ENCODE data around the gene LZTR1.

The LZTR1 gene

DNA sequence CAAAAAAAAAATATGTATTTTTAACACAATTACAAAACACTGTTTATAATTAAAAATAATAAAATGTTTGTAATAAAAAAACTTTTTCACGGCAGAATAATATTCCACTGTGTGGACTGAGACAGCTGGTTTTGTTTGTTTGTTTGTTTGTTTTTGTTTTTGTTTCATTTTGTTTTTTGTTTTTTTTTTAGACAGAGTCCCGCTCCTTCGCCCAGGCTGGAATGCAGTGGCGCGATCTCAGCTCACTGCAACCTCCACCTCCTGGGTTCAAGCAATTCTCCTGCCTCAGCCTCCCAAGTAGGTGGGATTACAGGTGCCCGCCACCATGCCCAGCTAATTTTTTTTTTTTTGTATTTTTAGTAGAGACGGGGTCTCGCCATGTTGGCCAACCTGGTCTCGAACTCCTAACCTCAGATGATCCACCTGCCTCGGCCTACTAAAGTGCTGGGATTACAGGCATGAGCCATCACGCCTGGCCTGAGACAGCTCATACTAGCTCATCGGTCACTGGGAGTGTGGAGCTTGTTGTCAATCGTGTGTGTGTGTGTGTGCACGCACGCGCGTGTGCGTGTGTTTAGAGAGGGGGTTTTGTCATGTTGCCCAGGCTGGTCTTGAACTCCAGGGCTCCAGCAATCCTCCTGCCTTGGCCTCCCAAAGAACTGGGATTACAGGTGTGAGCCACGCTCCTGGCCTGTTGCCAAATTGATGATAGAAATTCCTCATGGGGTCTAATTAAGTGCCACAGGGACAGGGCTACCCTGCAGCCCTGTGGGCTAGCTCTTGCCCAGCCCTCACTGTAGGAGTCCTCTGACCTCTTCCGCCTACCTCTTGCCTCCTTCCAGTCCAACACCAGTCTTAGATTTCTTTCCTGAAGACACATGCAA, 22.3 kb upstream of the LZTR1 start:
- TF ChIP-seq POU2F2 (IDR thresholded peaks at IDR 0.05; ENCODE audit: low read depth, low read length) (no peak), SPI1 (IDR thresholded peaks at IDR 0.05; ENCODE audit: low read depth, low read length) (no peak), PAX5 (IDR thresholded peaks at IDR 0.05; ENCODE audit: insufficient read depth, low read length, severe bottlenecking) (no peak), TAF1 (IDR thresholded peaks at IDR 0.05; ENCODE audit: low read depth, low read length) (no peak), POLR2A (IDR thresholded peaks at IDR 0.05; ENCODE audit: low read depth, low read length) (no peak), POLR2AphosphoS5 (IDR thresholded peaks at IDR 0.05; ENCODE audit: low read depth, low read length) (no peak)
- DNase-seq (ENCODE audit: insufficient read length, low spot score) (no peak), FAIRE-seq (no peak)

DNA sequence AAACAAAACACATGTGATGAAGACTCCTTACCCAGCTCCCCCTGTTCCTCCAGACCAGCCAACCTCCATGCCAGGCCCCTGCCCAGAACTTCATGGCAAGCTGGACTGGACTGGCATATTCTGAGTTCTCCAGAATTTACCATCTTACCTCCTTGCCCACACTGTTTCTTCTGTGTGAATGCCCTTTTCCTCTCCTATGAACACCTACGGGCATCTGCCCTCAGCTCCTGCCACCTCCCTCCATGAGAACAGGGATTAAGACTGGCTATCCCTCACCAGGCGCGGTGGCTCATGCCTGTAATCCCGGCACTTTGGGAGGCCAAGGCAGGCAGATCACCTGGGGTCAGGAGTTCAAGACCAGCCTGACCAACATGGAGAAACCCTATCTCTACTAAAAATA, 21.5 kb upstream of the LZTR1 start:
- FAIRE-seq (no peak), DNase-seq (ENCODE audit: insufficient read length, low spot score) (no peak)
- no peak for TF ChIP-seq POU2F2 (IDR thresholded peaks at IDR 0.05; ENCODE audit: low read depth, low read length)
- TF ChIP-seq POLR2A (IDR thresholded peaks at IDR 0.05; ENCODE audit: low read depth, low read length), result no peak
- TF ChIP-seq SPI1 (IDR thresholded peaks at IDR 0.05; ENCODE audit: low read depth, low read length), result no peak
- TF ChIP-seq PAX5 (IDR thresholded peaks at IDR 0.05; ENCODE audit: insufficient read depth, low read length, severe bottlenecking), result no peak
- no peak for TF ChIP-seq TAF1 (IDR thresholded peaks at IDR 0.05; ENCODE audit: low read depth, low read length)
- no peak for TF ChIP-seq POLR2AphosphoS5 (IDR thresholded peaks at IDR 0.05; ENCODE audit: low read depth, low read length)

DNA sequence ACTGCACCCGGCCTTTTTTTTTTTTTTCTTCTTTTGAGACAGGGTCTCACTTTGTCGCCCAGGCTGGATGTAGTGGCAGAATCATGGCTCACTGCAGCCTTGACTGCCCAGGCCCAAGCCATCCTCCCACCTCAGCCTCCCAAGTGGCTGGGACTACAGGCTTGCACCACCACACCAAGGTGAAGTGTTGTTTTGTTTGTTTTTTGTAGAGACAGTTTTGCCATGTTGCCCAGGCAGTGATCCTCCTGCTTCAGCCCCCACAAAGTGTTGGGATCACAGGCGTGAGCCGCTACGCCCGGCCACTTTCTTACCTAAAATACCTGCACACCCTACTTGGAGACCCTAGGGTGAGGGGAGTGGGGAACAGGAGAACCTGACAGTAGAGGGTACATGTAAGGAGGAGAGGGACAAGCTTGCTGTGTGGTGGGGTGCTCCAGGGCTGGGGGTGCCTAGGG, 19.6 kb upstream of the LZTR1 start:
- FAIRE-seq, result no peak
- no peak for TF ChIP-seq POU2F2 (IDR thresholded peaks at IDR 0.05; ENCODE audit: low read depth, low read length)
- no peak for TF ChIP-seq POLR2A (IDR thresholded peaks at IDR 0.05; ENCODE audit: low read depth, low read length)
- TF ChIP-seq TAF1 (IDR thresholded peaks at IDR 0.05; ENCODE audit: low read depth, low read length), result no peak
- DNase-seq (ENCODE audit: insufficient read length, low spot score), result no peak

DNA sequence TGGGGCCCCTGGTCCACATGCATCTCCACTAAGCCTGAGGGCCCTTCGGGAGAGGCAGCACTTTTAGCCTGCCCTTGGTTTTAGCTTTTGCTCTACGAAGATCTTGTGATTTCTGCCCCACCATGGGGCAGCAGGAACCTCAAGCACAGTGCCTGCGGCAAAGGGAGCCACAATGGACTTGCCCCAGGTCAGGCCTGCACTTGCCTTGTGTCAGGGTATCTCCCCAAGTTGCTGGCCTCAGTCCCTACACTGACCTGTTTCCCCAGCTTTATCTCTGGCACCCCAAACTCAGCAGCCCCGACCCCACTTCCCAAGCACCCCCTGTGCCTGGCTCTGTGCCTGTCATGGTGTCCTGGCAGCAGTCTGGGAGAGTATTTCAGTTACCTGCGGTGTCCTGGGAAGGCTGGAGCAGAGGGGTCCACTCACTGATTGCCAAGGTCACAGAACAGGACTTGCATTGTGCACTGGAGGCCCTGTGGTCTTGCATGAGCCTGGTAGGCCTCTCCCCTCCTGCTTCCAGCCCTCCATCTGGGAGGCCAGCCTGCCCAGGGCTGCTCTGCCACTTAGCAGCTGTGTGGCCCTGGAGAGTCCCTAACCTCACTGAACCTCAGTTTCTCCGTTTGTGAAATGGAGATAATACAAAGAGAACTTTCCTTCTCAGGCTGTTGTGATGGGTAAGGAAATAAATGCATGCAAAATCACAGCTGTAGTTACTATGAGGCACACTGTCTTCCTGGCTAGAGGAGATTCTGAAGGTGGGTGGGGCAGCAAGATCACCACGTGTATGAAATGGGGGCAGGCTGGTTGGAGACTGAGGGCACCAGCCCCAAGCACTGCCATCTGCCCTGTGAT, 18.7 kb upstream of the LZTR1 start:
- DNase-seq (ENCODE audit: insufficient read length, low spot score) (no peak), FAIRE-seq (no peak)

DNA sequence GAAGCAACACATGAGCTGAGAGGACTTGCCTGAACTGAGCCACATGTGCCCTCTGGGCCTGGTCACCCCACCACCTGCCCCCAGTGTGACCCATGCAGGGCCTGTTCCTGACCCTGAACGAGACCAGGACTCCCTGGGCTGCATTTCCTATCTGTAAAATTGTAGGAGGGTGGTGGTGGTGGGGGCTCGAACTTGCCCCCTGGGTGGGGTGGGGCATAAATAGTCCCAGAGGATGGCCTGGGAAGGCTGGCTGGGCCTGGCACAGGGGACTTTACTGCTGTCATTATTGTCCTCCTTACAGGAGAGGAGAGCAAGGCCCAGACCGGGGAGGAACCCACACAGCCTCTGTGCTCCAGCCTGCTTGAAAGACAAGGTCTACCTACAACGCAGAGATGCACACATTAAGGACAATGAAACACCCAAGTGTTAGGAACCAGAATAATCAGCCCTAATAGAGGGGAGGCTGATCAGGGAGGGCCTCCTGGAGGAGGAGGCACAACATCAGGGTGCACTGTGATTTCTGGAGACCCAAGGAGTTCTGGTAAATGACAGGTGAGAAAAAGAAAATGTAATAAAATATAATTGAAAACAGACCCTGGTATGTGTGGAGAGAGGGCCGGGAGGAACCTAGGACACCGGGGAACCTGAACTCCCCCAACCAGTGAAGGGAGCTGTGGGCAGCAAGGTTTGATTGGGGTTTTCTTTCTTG, 17.9 kb upstream of the LZTR1 start:
- FAIRE-seq (no peak), DNase-seq (ENCODE audit: insufficient read length, low spot score) (no peak)
- TF ChIP-seq POLR2A (IDR thresholded peaks at IDR 0.05; ENCODE audit: low read depth, low read length), result no peak
- TF ChIP-seq PAX5 (IDR thresholded peaks at IDR 0.05; ENCODE audit: insufficient read depth, low read length, severe bottlenecking), result no peak
- TF ChIP-seq POU2F2 (IDR thresholded peaks at IDR 0.05; ENCODE audit: low read depth, low read length), result no peak
- no peak for TF ChIP-seq TAF1 (IDR thresholded peaks at IDR 0.05; ENCODE audit: low read depth, low read length)
- no peak for TF ChIP-seq SPI1 (IDR thresholded peaks at IDR 0.05; ENCODE audit: low read depth, low read length)
- no peak for TF ChIP-seq POLR2AphosphoS5 (IDR thresholded peaks at IDR 0.05; ENCODE audit: low read depth, low read length)

More for the DNA sequence above, 18.7 kb upstream of the LZTR1 start:
- no peak for TF ChIP-seq POU2F2 (IDR thresholded peaks at IDR 0.05; ENCODE audit: low read depth, low read length)
- TF ChIP-seq TAF1 (IDR thresholded peaks at IDR 0.05; ENCODE audit: low read depth, low read length), result no peak
- TF ChIP-seq PAX5 (IDR thresholded peaks at IDR 0.05; ENCODE audit: insufficient read depth, low read length, severe bottlenecking), result no peak
- TF ChIP-seq POLR2A (IDR thresholded peaks at IDR 0.05; ENCODE audit: low read depth, low read length), result no peak
- TF ChIP-seq POLR2AphosphoS5 (IDR thresholded peaks at IDR 0.05; ENCODE audit: low read depth, low read length), result no peak
- no peak for TF ChIP-seq SPI1 (IDR thresholded peaks at IDR 0.05; ENCODE audit: low read depth, low read length)

DNA sequence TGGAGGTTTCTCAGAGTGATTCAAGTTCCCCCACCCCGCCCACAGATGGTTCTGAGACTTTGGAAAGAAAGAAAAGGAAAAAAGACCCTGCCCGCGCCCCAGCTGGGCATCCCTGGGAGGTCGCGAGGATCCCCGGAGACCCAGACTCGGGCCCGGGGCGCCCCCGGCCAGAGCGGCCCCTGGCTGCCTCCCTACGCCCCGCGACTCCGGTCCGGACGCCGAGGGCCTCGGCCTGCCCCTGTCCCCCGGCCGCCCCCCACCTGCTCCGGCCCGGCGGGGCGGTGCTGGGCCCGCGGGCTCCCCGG, 17.3 kb upstream of the LZTR1 start:
- no peak for FAIRE-seq
- TF ChIP-seq POLR2AphosphoS5 (IDR thresholded peaks at IDR 0.05; ENCODE audit: low read depth, low read length), result no peak
- TF ChIP-seq TAF1 (IDR thresholded peaks at IDR 0.05; ENCODE audit: low read depth, low read length), result no peak
- no peak for TF ChIP-seq PAX5 (IDR thresholded peaks at IDR 0.05; ENCODE audit: insufficient read depth, low read length, severe bottlenecking)
- no peak for TF ChIP-seq POLR2A (IDR thresholded peaks at IDR 0.05; ENCODE audit: low read depth, low read length)
- no peak for TF ChIP-seq POU2F2 (IDR thresholded peaks at IDR 0.05; ENCODE audit: low read depth, low read length)
- TF ChIP-seq SPI1 (IDR thresholded peaks at IDR 0.05; ENCODE audit: low read depth, low read length), result no peak
- DNase-seq (ENCODE audit: insufficient read length, low spot score), result no peak

DNA sequence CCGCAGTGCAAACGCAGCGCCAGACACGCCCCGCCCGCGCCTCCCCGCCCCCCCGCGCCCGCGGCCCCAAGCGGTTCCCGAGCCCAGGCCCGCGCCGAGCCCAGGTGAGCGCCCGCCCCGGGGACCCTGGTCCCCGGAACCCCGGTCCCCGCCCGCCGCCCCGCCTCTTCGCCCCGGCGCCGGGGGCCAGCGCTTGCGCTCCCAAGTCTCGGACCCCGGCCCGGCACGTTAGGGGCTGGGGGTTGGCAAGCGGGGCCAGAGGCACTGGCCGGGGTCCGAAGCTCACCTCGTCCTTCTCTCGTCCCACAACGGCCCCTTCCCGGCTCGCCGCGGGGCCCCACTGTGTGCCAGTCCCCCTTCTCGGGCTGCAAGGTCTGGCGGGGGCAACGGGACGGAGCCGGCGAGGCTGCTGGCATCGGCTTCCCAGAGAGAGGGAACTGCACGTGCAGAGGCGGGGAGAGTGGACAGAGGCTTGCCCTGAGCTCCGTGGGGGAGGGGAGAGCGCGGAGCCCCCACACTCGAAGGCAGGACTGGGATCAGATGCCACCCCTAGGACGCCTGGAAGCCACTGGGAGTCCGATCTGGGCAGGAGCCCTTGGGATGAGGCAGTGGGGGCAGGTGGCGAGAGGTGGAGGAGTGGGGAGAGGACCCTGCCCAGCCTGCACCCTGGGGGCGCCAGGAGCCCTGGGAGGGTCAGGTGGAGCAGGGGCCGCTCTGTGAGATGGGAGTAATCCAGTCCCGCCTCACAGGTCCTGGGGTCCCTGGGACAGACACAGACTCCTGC, 16.8 kb upstream of the LZTR1 start:
- TF ChIP-seq PAX5 (IDR thresholded peaks at IDR 0.05; ENCODE audit: insufficient read depth, low read length, severe bottlenecking), result no peak
- TF ChIP-seq POLR2A (IDR thresholded peaks at IDR 0.05; ENCODE audit: low read depth, low read length), result no peak
- TF ChIP-seq SPI1 (IDR thresholded peaks at IDR 0.05; ENCODE audit: low read depth, low read length), result no peak
- no peak for TF ChIP-seq POLR2AphosphoS5 (IDR thresholded peaks at IDR 0.05; ENCODE audit: low read depth, low read length)
- no peak for TF ChIP-seq TAF1 (IDR thresholded peaks at IDR 0.05; ENCODE audit: low read depth, low read length)
- no peak for TF ChIP-seq POU2F2 (IDR thresholded peaks at IDR 0.05; ENCODE audit: low read depth, low read length)
- DNase-seq (ENCODE audit: insufficient read length, low spot score) (no peak), FAIRE-seq (no peak)

All from GM12891 (cell line).